ENCODE data around the gene ZNF175. TPM values are rescaled to one million over a fixed set of nuclear protein-coding genes. Genes with fewer than 3 reads are reported as not detected.

ZNF175 gene
- total and polyA plus RNA-seq, 8 donors, result 9.4 to 22.1 (median 17.4) TPM

GRCh38 chr19:51598159-51598915 lies 27.3 kb downstream of the ZNF175 start:
- Histone ChIP-seq H3K27me3 (peaks cover 14 to 41% of the 10 kb centered on the region in 2 donors), H3K9me3 (no peaks in the 10 kb centered on the region), H3K4me1 (peaks cover 3 to 18% of the 10 kb centered on the region in 2 donors), H3K36me3 (no peaks in the 10 kb centered on the region), H3K4me3 (no peak overlapping the region), H3K27ac (no peak overlapping the region)
- peak in 1 of 4 donors; percentile 60 for DNase-seq
- TF ChIP-seq, protein P1, sequence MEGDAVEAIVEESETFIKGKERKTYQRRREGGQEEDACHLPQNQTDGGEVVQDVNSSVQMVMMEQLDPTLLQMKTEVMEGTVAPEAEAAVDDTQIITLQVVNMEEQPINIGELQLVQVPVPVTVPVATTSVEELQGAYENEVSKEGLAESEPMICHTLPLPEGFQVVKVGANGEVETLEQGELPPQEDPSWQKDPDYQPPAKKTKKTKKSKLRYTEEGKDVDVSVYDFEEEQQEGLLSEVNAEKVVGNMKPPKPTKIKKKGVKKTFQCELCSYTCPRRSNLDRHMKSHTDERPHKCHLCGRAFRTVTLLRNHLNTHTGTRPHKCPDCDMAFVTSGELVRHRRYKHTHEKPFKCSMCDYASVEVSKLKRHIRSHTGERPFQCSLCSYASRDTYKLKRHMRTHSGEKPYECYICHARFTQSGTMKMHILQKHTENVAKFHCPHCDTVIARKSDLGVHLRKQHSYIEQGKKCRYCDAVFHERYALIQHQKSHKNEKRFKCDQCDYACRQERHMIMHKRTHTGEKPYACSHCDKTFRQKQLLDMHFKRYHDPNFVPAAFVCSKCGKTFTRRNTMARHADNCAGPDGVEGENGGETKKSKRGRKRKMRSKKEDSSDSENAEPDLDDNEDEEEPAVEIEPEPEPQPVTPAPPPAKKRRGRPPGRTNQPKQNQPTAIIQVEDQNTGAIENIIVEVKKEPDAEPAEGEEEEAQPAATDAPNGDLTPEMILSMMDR (IDR thresholded peaks at IDR 0.05), result no peak
- no peak for ATAC-seq
- intact Hi-C loops (cut with DNase I), result no loop called here

DNA sequence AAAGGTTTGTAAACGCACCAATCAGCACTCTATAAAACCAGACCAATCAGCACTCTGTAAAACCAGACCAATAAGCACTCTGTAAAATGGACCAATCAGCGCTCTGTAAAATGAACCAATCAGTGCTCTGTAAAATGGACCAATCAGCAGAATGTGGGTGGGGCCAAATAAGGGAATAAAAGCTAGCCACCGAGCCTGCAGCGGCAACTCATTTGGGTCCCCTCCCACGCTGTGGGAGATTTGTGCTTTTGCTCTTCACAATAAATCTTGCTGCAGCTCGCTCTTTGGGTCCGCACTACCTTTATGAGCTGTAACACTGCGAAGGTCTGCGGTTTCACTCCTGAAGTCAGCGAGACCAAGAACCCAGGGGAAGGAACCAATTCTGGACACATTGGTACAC lies 28.0 kb downstream of the ZNF175 start:
- no peaks in the 10 kb centered on the region for H3K36me3 ChIP-seq
- intact Hi-C loops (cut with DNase I), result no loop called here
- TF ChIP-seq, protein P1 (IDR thresholded peaks at IDR 0.05), result no peak
- ATAC-seq, result no peak
- DNase-seq, result no peak
- peaks cover 0 to 10% of the 10 kb centered on the region in 2 donors for H3K4me1 ChIP-seq
- no peak overlapping the region for H3K27ac ChIP-seq
- H3K27me3 ChIP-seq, result peaks cover 14 to 41% of the 10 kb centered on the region in 2 donors
- no peaks in the 10 kb centered on the region for H3K9me3 ChIP-seq
- H3K4me3 ChIP-seq, result no peak overlapping the region

GRCh38 chr19:51600940-51601580 lies 30.0 kb downstream of the ZNF175 start:
- no peaks in the 10 kb centered on the region for H3K36me3 ChIP-seq
- intact Hi-C loops (cut with DNase I), result no loop called here

GRCh38 chr19:51602189-51602854 lies 31.2 kb downstream of the ZNF175 start:
- peaks cover 14 to 41% of the 10 kb centered on the region in 2 donors for H3K27me3 ChIP-seq
- intact Hi-C loops (cut with DNase I), result no loop called here
- DNase-seq (no peak), ATAC-seq (no peak)
- H3K27ac ChIP-seq, result no peak overlapping the region
- TF ChIP-seq, protein P1 (IDR thresholded peaks at IDR 0.05), result no peak
- no peaks in the 10 kb centered on the region for H3K36me3 ChIP-seq
- H3K9me3 ChIP-seq, result no peaks in the 10 kb centered on the region
- no peak overlapping the region for H3K4me3 ChIP-seq
- no peaks in the 10 kb centered on the region for H3K4me1 ChIP-seq

More at GRCh38 chr19:51600940-51601580, 30.0 kb downstream of the ZNF175 start:
- peaks cover 14 to 41% of the 10 kb centered on the region in 2 donors for H3K27me3 ChIP-seq
- TF ChIP-seq, protein P1 (IDR thresholded peaks at IDR 0.05), result no peak
- H3K4me3 ChIP-seq, result no peak overlapping the region
- no peak overlapping the region for H3K27ac ChIP-seq
- no peak for ATAC-seq
- H3K9me3 ChIP-seq, result no peaks in the 10 kb centered on the region
- DNase-seq, result peak in 2 of 4 donors; percentile 58 to 88
- H3K4me1 ChIP-seq, result no peaks in the 10 kb centered on the region

GRCh38 chr19:51607077-51607476 lies 36.0 kb downstream of the ZNF175 start:
- ATAC-seq (no peak), DNase-seq (no peak)
- no peak overlapping the region for H3K4me3 ChIP-seq
- TF ChIP-seq, protein P1 (IDR thresholded peaks at IDR 0.05), result no peak
- intact Hi-C loops (cut with DNase I), result no loop called here
- H3K4me1 ChIP-seq, result no peaks in the 10 kb centered on the region
- H3K27ac ChIP-seq, result no peak overlapping the region
- H3K36me3 ChIP-seq, result peaks cover 0 to 9% of the 10 kb centered on the region in 2 donors
- H3K9me3 ChIP-seq, result no peaks in the 10 kb centered on the region
- H3K27me3 ChIP-seq, result peaks cover 0 to 6% of the 10 kb centered on the region in 2 donors

Measured in left lung (tissue), 10 donors.